ENCODE results near the gene TBC1D16.

DNA sequence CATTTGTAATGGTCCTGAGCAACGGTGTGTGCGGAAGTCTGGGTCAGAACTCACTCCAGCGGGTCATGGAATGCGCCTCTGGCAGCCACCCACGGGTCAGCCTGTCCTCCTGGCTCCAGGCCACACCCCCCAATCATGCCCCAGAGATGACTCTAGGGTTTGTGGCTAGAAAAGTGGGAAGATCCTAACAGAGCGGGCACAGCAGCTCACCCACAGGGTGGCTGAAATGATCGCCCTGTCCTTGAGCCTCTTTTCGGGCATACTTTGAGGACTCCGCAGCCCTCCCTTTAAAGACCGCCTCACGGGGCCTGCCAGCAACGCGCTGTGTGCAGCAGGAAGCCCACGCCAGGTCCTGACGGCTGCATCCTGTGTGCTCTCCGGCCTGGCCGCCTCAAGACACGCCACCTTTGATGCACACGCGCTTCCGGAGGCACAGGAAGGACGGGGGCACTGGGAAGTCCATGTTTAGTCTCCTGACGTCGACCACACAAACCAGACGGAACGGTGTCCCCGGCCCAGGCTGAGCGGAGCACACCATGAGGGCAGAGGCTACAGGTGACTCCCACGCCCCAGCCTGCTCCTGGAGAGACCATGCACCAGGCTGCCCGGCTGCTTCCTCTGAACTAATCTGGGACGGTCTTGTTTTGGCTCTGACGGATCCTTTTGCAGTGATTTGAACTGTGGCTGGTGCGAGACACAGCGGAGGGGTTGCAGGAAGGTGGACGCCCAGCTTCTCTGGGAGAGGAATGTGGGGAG, 92.9 kb downstream of the TBC1D16 start:
- TF ChIP-seq, protein P1, sequence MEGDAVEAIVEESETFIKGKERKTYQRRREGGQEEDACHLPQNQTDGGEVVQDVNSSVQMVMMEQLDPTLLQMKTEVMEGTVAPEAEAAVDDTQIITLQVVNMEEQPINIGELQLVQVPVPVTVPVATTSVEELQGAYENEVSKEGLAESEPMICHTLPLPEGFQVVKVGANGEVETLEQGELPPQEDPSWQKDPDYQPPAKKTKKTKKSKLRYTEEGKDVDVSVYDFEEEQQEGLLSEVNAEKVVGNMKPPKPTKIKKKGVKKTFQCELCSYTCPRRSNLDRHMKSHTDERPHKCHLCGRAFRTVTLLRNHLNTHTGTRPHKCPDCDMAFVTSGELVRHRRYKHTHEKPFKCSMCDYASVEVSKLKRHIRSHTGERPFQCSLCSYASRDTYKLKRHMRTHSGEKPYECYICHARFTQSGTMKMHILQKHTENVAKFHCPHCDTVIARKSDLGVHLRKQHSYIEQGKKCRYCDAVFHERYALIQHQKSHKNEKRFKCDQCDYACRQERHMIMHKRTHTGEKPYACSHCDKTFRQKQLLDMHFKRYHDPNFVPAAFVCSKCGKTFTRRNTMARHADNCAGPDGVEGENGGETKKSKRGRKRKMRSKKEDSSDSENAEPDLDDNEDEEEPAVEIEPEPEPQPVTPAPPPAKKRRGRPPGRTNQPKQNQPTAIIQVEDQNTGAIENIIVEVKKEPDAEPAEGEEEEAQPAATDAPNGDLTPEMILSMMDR (IDR thresholded peaks at IDR 0.05): no peak
- TF ChIP-seq EZH2 (IDR thresholded peaks at IDR 0.05; ENCODE audit: borderline replicate concordance, insufficient read depth, low read depth, low read length, poor library complexity, severe bottlenecking): no peak

Data from B cell (primary cell).